PC-3 (cell line): ENCODE results near the gene MAPK8. TPM values are rescaled to one million over a fixed set of nuclear protein-coding genes. Genes with fewer than 3 reads are reported as not detected.

Source experiments
- ATAC-seq: fragments of 200-7000 bp; cut with Tn5 transposase; 2 replicates; pipeline ENCODE4 v1.9.1; 2020; ENCODE audit warnings: mild to moderate bottlenecking, moderate library complexity
- BruUV-seq: library from RNA; stranded (reverse); fragments of 400-500 nt; replicated peaks from 2 replicates; lab custom pipeline; 2021; lab: Mats Ljungman, UMichigan
- CTCF ChIA-PET: fragments of 300-600 bp; sonication (Branson Sonifier 250); formaldehyde crosslinking; loops from one replicate; lab custom pipeline; 2022; ENCODE audit warnings: antibody characterized with exemption; lab: Charles Lee
- POLR2A ChIA-PET: fragments of 300-600 bp; sonication (Branson Sonifier 250); formaldehyde crosslinking; loops from one replicate; lab custom pipeline; 2022; ENCODE audit warnings: antibody characterized with exemption; ENCODE audit not compliant: unreplicated experiment; lab: Charles Lee
- DNase-seq: peaks from one replicate; pipeline ENCODE4 v3.0.0-alpha.2; 2015
- H2AFZ ChIP-seq: fragments of 300-600 bp; sonication (generic); 2 replicates; pipeline ENCODE4 v1.6.0; 2016; ENCODE audit warnings: antibody characterized with exemption, low read length
- H3F3A ChIP-seq: fragments of 300-600 bp; sonication (generic); one replicate; pipeline ENCODE4 v1.6.0; 2017; ENCODE audit warnings: antibody characterized with exemption, low read length, control low read depth, mild to moderate bottlenecking; ENCODE audit not compliant: unreplicated experiment
- H3K27ac ChIP-seq: fragments of 300-600 bp; sonication (generic); 2 replicates; pipeline ENCODE4 v1.5.1; 2016; ENCODE audit warnings: mild to moderate bottlenecking, low read length
- H3K27me3 ChIP-seq: fragments of 300-600 bp; sonication (generic); 2 replicates; pipeline ENCODE4 v1.6.1; 2016; ENCODE audit warnings: low read length, mixed read lengths
- H3K36me3 ChIP-seq: fragments of 300-600 bp; sonication (generic); 2 replicates; pipeline ENCODE4 v1.6.1; 2016; ENCODE audit warnings: low read depth, mixed run types, low read length, mixed read lengths
- H3K4me1 ChIP-seq: fragments of 300-600 bp; sonication (generic); 2 replicates; pipeline ENCODE4 v1.5.1; 2016; ENCODE audit warnings: low read length; ENCODE audit not compliant: insufficient read depth
- H3K4me2 ChIP-seq: fragments of 300-600 bp; sonication (generic); 2 replicates; pipeline ENCODE4 v1.6.0; 2016; ENCODE audit warnings: low read length
- H3K4me3 ChIP-seq: fragments of 300-600 bp; sonication (generic); 2 replicates; pipeline ENCODE4 v1.5.1; 2016; ENCODE audit warnings: mild to moderate bottlenecking, low read length, mixed read lengths
- H3K79me2 ChIP-seq: fragments of 300-600 bp; sonication (generic); 2 replicates; pipeline ENCODE4 v1.6.1; 2017; ENCODE audit warnings: low read length, mixed read lengths
- H3K9ac ChIP-seq: fragments of 300-600 bp; sonication (generic); 2 replicates; pipeline ENCODE4 v1.6.0; 2016; ENCODE audit warnings: mild to moderate bottlenecking, low read length
- H3K9me2 ChIP-seq: fragments of 300-600 bp; sonication (generic); replicated peaks from 2 replicates; pipeline ENCODE4 v1.6.1; 2016; ENCODE audit warnings: mixed run types, low read length, mixed read lengths
- H3K9me3 ChIP-seq: fragments of 300-600 bp; sonication (generic); 2 replicates; pipeline ENCODE4 v1.6.1; 2016; ENCODE audit warnings: low read length, mixed read lengths
- H4K20me1 ChIP-seq: fragments of 300-600 bp; sonication (generic); 2 replicates; pipeline ENCODE4 v1.6.1; 2016; ENCODE audit warnings: low read length, mixed read lengths
- CTCF ChIP-seq: fragments of 300-600 bp; sonication (generic); conservative IDR thresholded peaks from 2 replicates; pipeline ENCODE4 v1.5.1; 2017; ENCODE audit warnings: antibody characterized with exemption, low read depth, mild to moderate bottlenecking, low read length
- EZH2 ChIP-seq: fragments of 300-600 bp; sonication (generic); IDR thresholded peaks from one replicate; pipeline ENCODE4 v1.6.1; 2017; ENCODE audit warnings: antibody characterized with exemption, mild to moderate bottlenecking, low read length; ENCODE audit not compliant: unreplicated experiment
- EZH2phosphoT487 ChIP-seq: fragments of 300-600 bp; sonication (generic); IDR thresholded peaks from 2 replicates; pipeline ENCODE4 v1.6.1; 2018; ENCODE audit warnings: mild to moderate bottlenecking, antibody characterized with exemption, low read length, borderline replicate concordance
- intact Hi-C: fragments of 100-400 bp; cut with micrococcal nuclease; formaldehyde crosslinking; loops from 2 replicates; pipeline ENCODE4 v1.9.0; 2023
- total RNA-seq: library from RNA; depleted of rRNA; stranded (reverse); fragments of >200 nt; gene quantifications from 2 replicates; pipeline ENCODE4 v1.2.3, GENCODE V29; 2014

Gene MAPK8
- total RNA-seq, 1 experiment from 2014 or later, result 26.6 TPM

- H4K20me1 ChIP-seq, result no peaks in the 10 kb centered on the region
- no peaks in the 10 kb centered on the region for H3K9me3 ChIP-seq
- no peak for DNase-seq
- ChIA-PET CTCF (interaction anchor here (0.5 kb wide), 1 partner anchor 54 kb away, joined by 3 read pairs; no protein-coding TSS in a partner anchor), POLR2A (no interaction called here)
- H3K9me2 ChIP-seq, result no peaks in the 10 kb centered on the region
- H3K79me2 ChIP-seq, result no peaks in the 10 kb centered on the region
- no peaks in the 10 kb centered on the region for H3F3A ChIP-seq
- intact Hi-C loops, result no loop called here
- H3K27ac ChIP-seq, result no peak overlapping the region
- peak; percentile 42; the same call in 1 of the 2 replicates for ATAC-seq
- TF ChIP-seq CTCF, result no peak
- no peak for TF ChIP-seq EZH2
- no peak for TF ChIP-seq EZH2phosphoT487
- no peaks in the 10 kb centered on the region for H3K36me3 ChIP-seq
- H3K4me1 ChIP-seq, result no peaks in the 10 kb centered on the region
- no peaks in the 10 kb centered on the region for H3K27me3 ChIP-seq
- H2AFZ ChIP-seq, result no peak overlapping the region
- no peak overlapping the region for H3K9ac ChIP-seq
- no TSS peak for BruUV-seq
- no peak overlapping the region for H3K4me3 ChIP-seq
- no peak overlapping the region for H3K4me2 ChIP-seq
These were observed 164.7 kb downstream of the MAPK8 start for GRCh38 chr10:48470893-48471805.

- H3K4me3 ChIP-seq, result no peak overlapping the region
- CTCF ChIA-PET, result no interaction called here
- no peak overlapping the region for H2AFZ ChIP-seq
- intact Hi-C loops, result no loop called here
- no peaks in the 10 kb centered on the region for H4K20me1 ChIP-seq
- H3K27me3 ChIP-seq, result no peaks in the 10 kb centered on the region
- no peak overlapping the region for H3K4me2 ChIP-seq
- H3K27ac ChIP-seq, result no peak overlapping the region
- no peaks in the 10 kb centered on the region for H3K9me3 ChIP-seq
- DNase-seq (no peak), ATAC-seq (no peak)
- no peak for TF ChIP-seq CTCF
- TF ChIP-seq EZH2phosphoT487, result no peak
- no peak for TF ChIP-seq EZH2
- no peaks in the 10 kb centered on the region for H3K4me1 ChIP-seq
- no peaks in the 10 kb centered on the region for H3F3A ChIP-seq
- H3K9ac ChIP-seq, result no peak overlapping the region
- POLR2A ChIA-PET, result no interaction called here
- H3K9me2 ChIP-seq, result no peaks in the 10 kb centered on the region
- H3K79me2 ChIP-seq, result no peaks in the 10 kb centered on the region
- no peaks in the 10 kb centered on the region for H3K36me3 ChIP-seq
- no TSS peak for BruUV-seq
These were observed 166.1 kb downstream of the MAPK8 start for GRCh38 chr10:48472501-48473069.
